LNCAP (cell line): ENCODE data around the gene LPP.

Experiments used
- TF ChIP-seq, protein P1 (sequence below): fragments of 450-650 bp; IDR thresholded peaks from 2 replicates; pipeline ENCODE4 v1.5.1; 2017; ENCODE audit warnings: mild to moderate bottlenecking

LPP gene

GRCh38 chr3:188315553-188315952 is 161.6 kb downstream of the LPP start:
- TF ChIP-seq, protein P1, sequence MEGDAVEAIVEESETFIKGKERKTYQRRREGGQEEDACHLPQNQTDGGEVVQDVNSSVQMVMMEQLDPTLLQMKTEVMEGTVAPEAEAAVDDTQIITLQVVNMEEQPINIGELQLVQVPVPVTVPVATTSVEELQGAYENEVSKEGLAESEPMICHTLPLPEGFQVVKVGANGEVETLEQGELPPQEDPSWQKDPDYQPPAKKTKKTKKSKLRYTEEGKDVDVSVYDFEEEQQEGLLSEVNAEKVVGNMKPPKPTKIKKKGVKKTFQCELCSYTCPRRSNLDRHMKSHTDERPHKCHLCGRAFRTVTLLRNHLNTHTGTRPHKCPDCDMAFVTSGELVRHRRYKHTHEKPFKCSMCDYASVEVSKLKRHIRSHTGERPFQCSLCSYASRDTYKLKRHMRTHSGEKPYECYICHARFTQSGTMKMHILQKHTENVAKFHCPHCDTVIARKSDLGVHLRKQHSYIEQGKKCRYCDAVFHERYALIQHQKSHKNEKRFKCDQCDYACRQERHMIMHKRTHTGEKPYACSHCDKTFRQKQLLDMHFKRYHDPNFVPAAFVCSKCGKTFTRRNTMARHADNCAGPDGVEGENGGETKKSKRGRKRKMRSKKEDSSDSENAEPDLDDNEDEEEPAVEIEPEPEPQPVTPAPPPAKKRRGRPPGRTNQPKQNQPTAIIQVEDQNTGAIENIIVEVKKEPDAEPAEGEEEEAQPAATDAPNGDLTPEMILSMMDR = no peak

GRCh38 chr3:188316021-188316722 is 162.2 kb downstream of the LPP start:
- TF ChIP-seq, protein P1 = no peak

DNA sequence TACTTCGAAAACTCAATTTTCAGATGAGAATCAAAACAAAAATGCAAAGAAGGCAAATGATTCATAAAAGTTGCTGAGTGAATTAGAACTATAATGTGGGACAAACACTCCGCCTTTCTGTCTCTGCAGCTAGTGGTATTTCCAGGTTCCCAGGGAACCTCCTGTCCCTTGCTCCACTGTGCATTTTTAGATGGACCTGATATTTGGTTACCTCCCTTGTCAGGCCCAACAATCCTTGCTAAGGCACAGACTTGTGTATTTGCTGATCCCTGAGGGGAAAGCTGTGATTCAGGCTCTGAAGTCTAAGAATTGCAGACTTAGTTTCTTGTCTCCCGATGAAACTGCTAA is 162.7 kb downstream of the LPP start:
- TF ChIP-seq, protein P1 = no peak

DNA sequence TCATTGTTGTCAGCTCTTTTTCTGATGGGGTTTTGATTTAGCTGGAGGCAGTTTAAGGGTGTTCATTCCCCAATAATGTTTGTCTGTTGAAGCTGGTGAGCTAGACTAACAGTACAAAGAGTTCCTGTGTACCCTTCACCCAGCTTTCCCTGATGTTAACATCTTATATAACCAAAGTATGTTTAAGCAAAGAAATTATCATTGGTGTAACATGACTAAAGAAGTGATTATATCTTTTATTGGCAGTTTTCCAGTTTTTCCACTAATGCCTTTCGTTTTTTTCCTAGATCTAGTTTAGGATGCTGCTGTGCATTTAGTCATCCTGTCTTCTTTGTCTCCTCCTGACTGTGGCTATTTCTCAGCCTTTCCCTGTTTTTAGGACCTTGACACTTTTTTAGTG is 165.6 kb downstream of the LPP start:
- TF ChIP-seq, protein P1 = no peak

- TF ChIP-seq, protein P1 = no peak
These were observed 166.8 kb downstream of the LPP start for GRCh38 chr3:188320757-188321156.

DNA sequence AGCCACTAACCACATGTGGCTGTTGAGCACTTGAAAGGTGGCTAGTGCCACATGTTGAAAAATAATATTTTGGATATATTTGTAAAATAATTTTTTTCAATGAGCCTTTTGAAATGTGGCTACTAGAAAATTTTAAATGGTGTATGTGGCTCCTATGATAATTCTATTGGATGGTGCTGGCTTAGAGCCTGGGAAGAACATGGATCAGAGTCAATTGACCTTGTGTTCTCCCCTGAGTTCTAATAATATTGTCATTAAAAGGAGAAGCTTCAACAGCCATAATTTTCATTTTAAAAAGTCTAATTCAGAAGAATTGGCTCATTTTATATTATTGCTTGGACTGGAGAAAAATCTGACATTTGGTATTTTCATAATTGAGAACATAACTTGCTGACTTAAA is 167.3 kb downstream of the LPP start:
- TF ChIP-seq, protein P1 = no peak

GRCh38 chr3:188322135-188322887 is 168.4 kb downstream of the LPP start:
- TF ChIP-seq, protein P1 = no peak
